DMS153 treated with DMSO at 0.1 percent for 48 hours (cell line): ENCODE results near the gene OSGIN1.

Experiments used
- DNase-seq: peaks from one replicate; lab custom pipeline; 2025; ENCODE audit not compliant: unreplicated experiment; lab: John Stamatoyannopoulos, UW

The OSGIN1 gene

GRCh38 chr16:83925957-83926725, 26.9 kb upstream of the OSGIN1 start:
- no peak for DNase-seq

- DNase-seq = peak; percentile 64
Measured at GRCh38 chr16:83926726-83927397, 26.2 kb upstream of the OSGIN1 start.

GRCh38 chr16:83928341-83929055, 24.5 kb upstream of the OSGIN1 start:
- no peak for DNase-seq

- DNase-seq = no peak
Measured at GRCh38 chr16:83929811-83930555, 23.1 kb upstream of the OSGIN1 start.

- no peak for DNase-seq
Measured at GRCh38 chr16:83930730-83931500, 22.1 kb upstream of the OSGIN1 start.

GRCh38 chr16:83931556-83931955, 21.5 kb upstream of the OSGIN1 start:
- DNase-seq = no peak

- no peak for DNase-seq
Measured at GRCh38 chr16:83932304-83932703, 20.7 kb upstream of the OSGIN1 start.

- DNase-seq = no peak
Measured at GRCh38 chr16:83932955-83933673, 19.9 kb upstream of the OSGIN1 start.

- DNase-seq = no peak
Measured at GRCh38 chr16:83933885-83934683, 19.0 kb upstream of the OSGIN1 start.

GRCh38 chr16:83934684-83934977, 18.4 kb upstream of the OSGIN1 start:
- DNase-seq = no peak

GRCh38 chr16:83935005-83935857, 17.8 kb upstream of the OSGIN1 start:
- no peak for DNase-seq

GRCh38 chr16:83935858-83936255, 17.2 kb upstream of the OSGIN1 start:
- no peak for DNase-seq

- DNase-seq = no peak
Measured at GRCh38 chr16:83936581-83937165, 16.4 kb upstream of the OSGIN1 start.

GRCh38 chr16:83937267-83937666, 15.8 kb upstream of the OSGIN1 start:
- DNase-seq = no peak

GRCh38 chr16:83937922-83938885, 14.8 kb upstream of the OSGIN1 start:
- DNase-seq = no peak

- no peak for DNase-seq
Measured at GRCh38 chr16:83939266-83939855, 13.7 kb upstream of the OSGIN1 start.
